ENCODE results near the gene EPN1.

DNA sequence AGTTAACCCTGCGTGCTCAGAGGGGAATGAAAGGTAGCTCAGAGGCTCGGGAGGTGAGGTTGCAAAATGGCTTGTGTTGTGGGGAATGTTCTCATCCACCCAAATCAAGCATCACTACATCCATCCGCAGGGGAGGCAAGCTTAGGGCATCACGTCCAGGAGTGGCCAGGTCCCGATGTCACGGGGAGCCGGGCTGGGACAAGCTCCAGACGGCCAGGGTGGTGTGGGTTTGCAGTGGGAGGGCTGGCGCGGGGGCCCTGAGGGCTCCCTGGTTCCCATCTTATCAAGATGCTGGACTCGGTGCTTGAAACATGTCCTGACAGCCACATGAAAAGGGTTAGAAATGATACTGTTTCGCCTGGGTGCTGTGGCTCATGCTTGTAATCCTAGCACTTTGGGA, 25.8 kb downstream of the EPN1 start:
- TF ChIP-seq, protein P1, sequence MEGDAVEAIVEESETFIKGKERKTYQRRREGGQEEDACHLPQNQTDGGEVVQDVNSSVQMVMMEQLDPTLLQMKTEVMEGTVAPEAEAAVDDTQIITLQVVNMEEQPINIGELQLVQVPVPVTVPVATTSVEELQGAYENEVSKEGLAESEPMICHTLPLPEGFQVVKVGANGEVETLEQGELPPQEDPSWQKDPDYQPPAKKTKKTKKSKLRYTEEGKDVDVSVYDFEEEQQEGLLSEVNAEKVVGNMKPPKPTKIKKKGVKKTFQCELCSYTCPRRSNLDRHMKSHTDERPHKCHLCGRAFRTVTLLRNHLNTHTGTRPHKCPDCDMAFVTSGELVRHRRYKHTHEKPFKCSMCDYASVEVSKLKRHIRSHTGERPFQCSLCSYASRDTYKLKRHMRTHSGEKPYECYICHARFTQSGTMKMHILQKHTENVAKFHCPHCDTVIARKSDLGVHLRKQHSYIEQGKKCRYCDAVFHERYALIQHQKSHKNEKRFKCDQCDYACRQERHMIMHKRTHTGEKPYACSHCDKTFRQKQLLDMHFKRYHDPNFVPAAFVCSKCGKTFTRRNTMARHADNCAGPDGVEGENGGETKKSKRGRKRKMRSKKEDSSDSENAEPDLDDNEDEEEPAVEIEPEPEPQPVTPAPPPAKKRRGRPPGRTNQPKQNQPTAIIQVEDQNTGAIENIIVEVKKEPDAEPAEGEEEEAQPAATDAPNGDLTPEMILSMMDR (IDR thresholded peaks at IDR 0.05), result no peak
- TF ChIP-seq POLR2A (IDR thresholded peaks at IDR 0.05), result no peak
